SK-MEL-5 (cell line): ENCODE measurements around the gene TREML2. TPM values are rescaled to one million over a fixed set of nuclear protein-coding genes. Genes with fewer than 3 reads are reported as not detected.
"Not testable (repeated sequence)": the region's sequence is repeated elsewhere in the genome, so short reads cannot be mapped to it uniquely, and the experiment has no call there.

Experiments
- DNase-seq: peaks from one replicate; pipeline ENCODE4 v3.0.0-alpha.2; 2016; ENCODE audit warnings: low read depth, low spot score
- in situ Hi-C: cut with HindIII; loops from 2 replicates; pipeline ENCODE4 v1.10.0; 2016; ENCODE audit warnings: low sequenced_read_pairs, high pct_unique_total_duplicates, low pct_unique_long_range_greater_than_20kb
- total RNA-seq: library from RNA; depleted of rRNA; stranded (reverse); fragments of >200 nt; shearing (Covaris generic); gene quantifications from 2 replicates; pipeline ENCODE4 v1.2.3, GENCODE V29; 2014

Gene TREML2
- total RNA-seq, 1 experiment from 2014 or later = not detected

DNA sequence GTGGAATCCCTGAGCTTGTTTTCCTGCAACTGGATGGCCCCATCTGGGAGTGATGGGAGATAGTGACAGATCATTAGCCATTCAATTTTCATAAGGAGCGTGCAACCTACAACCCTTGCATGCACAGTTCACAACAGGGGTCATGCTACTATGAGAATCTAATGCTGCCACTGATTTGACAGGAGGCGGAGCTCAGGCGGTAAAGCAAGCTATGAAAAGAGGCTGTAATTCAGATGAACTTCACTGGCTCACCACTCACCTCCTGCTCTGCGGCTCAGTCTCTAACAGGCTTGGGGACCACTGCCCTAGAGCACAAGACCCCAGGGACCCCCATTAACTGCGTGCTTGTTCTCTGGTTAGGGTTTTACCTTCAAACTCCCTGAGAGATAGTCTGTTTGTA is 14.8 kb upstream of the TREML2 start:
- in situ Hi-C loops = no loop called here
- no peak for DNase-seq

DNA sequence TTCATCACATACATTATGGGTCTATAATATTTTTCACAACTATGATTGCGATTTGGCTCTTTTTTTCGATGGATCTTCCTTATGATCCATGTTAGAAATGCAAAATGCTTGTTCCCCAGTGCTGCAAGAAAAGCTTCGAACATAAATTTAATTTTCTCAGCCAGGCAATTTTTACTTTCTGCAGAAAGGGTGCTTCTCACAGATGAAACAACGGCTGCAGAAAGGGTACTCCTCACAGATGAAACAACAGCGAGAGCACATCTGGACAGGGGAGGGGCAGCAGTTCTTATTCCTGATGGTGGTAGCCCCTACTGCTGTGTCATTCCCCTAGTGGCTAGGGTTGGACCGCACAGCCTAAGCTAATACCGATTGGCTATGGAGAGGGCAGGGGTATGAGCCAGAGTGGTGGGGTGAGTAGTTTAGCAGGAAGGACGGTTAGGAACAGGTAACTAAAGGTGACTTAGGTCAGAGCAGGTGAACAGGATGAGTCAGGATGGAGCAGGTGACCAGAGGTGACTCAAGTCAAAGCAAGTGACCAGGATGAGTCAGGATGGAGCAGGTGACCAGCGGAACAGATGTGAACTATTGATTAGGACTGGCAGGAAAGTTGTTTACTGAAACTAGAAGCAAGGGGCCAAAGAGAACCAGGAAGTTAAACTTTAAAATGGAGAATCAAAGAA is 13.8 kb upstream of the TREML2 start:
- no peak for DNase-seq
- in situ Hi-C loops = no loop called here

DNA sequence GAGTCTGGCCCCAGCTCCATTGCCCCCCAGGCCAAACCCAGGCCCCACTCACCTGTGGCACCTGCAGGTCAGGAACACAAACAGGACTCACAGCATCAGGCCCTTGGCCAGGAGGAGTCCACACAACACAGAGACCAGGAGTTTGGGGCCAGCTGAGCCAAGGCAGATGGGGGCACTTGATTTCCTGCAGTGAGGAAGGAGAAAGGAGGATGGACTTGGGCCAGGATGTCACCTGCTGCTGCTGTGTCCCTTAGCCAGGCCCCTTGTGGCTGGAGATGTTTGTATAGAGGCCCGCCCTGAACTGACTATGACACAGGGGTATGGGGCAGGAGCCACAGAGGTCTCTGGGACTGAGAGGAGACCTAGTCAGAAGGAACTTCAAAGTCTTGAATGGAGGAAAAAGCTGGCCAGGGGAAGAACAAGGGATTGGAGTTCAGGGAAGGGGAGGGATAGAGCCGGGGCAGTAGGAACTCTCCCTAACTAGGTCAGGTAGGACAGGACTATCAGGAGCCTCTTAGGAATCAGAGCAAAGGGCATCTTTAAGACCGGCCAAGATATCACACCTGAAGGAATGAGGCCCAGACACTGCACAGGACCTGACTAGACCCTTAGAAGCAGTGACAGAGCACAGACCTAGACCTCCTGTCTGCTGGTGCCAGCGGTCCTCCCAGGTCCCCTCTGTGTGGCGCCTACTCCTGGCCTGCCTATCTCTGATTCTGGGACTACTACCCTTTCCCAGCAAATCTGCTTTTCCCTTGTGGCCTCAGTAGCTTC is 8.8 kb upstream of the TREML2 start:
- in situ Hi-C loops = no loop called here
- DNase-seq = no peak

DNA sequence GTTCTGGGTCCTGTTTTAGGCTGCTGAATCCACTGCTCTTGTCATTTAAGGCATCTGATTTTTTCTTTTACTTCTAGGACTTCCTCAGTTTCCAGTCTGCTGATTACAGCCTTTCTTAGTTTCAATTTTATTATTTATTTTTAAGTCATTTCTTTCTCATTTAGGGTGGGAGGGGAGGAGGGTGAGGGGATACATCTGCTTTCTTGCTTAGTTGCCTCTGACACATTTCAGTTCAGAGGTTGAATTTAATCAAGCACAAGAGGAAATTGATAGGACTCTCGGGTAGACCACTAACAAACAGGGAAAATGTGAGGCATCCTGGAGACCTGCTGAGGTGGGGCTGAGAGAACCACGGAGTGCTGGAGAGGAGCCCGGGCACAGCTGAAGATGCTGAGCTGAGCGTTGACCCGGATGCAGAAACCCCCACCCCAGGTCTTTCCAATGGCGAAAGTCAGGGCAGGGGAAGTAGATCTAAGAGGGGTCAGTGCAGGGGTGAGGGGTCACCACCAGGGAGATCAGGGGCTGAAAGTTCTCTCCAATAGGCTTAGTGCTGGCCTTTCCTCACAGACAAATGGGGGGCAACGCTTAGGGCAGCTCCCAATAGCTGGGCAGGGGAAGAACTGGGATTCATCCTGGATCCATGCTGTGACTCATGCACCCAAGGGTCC is 7.6 kb upstream of the TREML2 start:
- DNase-seq = no peak
- in situ Hi-C loops = no loop called here

DNA sequence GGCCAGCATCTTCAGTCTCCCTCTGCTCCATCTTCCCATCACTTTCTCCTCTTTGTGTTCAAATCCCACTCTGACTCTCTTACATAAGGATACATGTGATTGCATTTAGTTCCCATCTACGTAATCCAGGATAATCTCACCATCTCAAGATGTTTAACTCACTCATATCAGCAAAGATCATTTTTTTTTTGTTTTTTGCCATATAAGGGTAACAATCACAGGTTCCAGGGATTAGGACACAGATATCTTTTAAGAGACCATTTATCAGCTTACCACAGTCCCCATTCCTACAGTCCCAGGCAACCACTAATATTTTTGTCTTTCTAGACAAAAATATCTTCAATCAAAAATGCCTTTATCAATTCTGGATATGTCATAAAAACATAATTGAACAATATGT is 3.2 kb upstream of the TREML2 start:
- DNase-seq = no peak
- in situ Hi-C loops = no loop called here

DNA sequence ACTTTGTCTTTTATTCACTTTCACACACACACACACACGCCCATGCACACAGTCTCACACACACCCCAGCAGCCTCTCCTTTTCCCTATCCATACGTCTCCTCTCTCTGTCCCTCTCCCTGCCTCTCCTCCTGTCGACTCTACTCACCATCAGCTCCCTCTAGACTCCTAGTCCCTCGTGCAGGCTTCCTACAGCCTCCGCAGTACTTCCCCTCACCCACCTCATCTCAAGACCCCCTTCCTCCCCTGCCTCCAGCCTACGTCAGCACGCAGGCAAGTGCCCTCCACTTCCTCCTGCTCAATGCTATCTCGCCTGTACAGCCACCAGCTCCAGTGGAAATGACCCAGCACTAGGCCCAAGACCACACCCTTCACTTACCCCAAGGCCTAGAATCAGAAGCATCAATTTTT is 820 bp upstream of the TREML2 start:
- in situ Hi-C loops = no loop called here
- no peak for DNase-seq

DNA sequence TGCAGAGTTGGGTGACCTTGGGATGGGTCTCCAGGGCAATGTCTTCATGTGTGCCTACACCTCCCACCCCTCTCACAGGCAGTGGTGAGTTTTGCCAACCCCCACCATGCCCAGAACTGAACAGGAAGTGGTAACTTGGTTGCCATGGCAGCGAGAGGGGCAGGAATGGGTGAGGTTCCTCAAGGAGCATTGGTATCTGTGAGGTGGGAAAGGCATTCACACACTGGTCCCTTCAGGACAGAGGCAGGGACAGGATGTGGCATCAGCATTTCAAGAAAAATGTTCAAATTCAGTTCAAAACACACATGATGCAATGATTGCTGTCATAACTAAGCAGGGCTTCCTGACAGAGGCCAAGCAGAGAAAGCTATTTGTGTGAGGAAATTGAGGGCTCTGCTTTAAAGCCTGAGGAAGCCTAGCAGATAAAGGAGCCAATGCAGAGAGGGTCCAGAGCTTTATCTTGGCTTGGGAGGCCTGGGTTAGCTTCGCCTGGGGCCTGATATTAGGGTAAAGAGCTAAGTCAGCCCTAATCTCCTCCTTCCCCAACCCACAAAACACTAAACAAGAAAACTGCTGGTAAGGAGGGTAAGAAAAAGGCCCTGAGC is 551 bp downstream of the TREML2 start:
- no peak for DNase-seq
- in situ Hi-C loops = no loop called here

DNA sequence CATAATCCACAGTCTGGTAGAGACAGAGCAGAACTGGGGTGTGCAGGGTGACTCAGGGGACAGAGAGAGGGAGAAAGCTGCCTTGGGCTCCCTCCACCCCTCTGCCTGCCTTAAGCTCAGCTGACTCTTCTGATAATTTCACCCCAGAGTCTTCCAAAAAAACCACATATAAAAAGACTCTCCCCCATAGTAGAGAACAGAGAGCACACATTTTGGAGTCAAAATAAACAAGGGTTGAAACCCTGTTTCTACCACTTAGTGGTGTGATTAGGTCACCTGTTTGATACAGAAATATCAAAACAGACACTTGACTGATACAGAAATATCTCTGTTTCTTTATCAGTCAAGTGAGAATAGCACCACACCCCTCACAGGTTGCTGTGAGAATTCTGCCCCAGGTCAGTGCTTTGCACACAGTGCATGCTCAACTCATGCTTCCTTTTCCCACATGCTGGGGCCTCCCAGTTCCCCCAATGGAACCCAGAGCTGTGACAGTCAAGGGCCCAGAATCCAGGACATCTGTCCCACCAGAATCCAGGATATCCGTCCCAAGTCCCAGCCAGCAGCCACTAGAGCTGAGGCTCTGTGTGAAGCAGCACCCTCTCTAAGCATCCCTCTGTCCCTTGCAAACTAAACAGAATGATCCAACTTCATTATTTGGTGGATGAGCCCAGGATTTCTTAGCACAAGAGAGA is 1.2 kb downstream of the TREML2 start:
- in situ Hi-C loops = loop anchor here (25.0 kb wide), 1 partner anchor 112 kb away; no protein-coding TSS in a partner anchor
- DNase-seq = no peak

DNA sequence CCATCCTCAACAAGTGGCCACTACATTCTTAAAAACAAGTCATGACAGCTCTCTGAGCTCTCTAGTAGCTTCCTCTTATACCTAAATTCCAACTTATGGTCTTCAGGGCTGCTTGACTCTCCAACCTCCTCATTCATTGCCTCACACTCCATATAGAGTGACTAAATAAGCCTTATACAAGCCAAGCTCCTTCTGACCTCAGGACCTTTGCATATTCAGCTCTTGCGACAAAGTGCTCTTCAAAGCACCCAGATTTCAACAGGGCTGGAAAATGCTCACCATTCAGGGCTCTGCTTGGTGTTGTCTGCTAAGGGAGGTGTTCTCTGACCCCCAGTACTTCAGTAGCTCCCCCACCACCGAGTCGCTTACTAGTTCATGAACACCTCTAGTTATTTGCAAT is 3.7 kb downstream of the TREML2 start:
- in situ Hi-C loops = loop anchor here (25.0 kb wide), 1 partner anchor 110 kb away; no protein-coding TSS in a partner anchor
- DNase-seq = no peak

DNA sequence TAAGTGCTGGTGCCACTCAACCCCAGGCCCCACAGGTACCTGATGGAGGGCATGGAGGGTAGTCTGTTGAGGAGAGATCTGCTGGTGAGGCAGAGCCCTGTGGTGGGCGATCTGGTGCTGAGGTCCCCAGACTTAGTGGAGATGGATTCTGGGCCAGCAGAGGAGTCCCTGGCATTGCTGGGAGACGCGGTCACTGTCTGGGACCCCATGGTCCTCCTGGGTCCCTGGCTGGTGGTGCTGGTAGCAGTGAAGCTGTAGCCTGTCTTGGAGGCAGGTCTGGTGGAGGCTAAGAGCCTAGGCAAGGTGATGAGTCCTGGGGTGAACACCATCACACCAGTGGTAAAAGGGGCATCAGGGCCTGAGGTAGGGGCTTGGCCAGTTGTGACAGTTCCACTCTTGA is 6.6 kb downstream of the TREML2 start:
- DNase-seq = no peak
- in situ Hi-C loops = loop anchor here (25.0 kb wide), 1 partner anchor 107 kb away; no protein-coding TSS in a partner anchor

DNA sequence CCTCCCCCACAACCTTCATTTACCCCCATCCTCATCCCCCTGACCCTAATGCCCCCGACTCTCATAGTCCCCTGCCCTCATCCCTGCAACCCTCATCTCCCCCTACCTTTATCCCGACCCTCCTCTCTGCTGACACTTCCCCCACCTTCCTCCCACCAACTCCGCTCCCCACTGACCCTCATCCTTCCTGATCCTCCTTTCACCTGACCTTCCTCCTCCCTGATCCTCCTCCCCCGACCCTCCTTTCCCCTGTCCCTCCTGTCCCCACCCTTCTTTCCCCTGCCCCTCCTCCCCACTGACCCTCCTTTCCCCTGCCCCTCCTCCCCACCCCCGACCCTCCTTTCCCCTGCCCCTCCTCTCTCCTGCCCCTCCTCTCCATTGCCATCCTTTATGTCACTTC is 7.1 kb downstream of the TREML2 start:
- DNase-seq = no peak
- in situ Hi-C loops = loop anchor here (25.0 kb wide), 1 partner anchor 107 kb away; no protein-coding TSS in a partner anchor

DNA sequence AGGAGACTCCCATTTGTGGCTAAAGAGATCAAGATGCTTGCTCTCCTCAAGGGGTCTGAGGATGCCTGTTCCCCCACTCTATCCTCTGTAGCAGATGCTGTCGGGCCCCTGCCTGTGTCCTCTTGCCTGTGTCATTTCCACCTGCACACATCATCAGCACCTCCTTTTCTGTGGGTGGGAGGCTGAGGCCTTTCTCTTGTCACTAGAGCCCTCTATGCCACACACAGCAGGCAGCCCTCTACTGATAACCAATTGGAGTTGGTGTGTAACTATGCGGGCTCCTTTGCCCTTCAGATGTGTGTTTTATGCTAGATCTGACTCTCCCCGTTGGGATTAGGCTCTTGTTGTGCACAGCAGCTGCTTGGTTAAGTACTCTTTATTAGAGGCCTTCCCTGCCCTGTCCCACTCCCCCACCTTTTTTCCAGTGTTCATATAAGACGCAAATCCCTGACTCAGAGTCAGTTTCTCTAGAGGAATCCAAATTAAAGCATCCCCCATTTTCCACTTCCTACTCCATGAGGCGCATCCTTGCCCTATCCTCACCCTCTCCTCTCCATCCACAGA is 7.7 kb downstream of the TREML2 start:
- no peak for DNase-seq
- in situ Hi-C loops = loop anchor here (25.0 kb wide), 1 partner anchor 106 kb away; no protein-coding TSS in a partner anchor

DNA sequence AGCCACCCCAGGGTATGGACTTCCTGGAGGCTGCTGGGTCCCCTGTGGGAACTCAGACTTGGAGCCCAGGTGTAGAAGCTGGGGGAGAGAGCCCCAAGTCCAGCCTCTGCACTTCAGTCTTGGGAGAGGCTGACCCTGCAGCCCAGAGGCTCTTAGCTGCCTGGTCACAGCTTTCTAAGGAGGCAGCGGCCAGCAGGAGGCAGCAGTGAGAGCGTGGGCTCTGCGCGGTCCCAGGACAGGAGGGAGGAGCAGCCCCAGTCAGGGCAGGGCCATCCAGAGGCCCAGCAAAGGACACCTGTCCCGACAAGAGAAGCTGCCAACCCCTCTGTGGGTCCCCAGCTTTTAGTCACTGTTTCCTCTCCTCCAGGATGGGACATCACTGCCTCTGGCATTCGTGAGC is 9.4 kb downstream of the TREML2 start:
- in situ Hi-C loops = loop anchor here (25.0 kb wide), 1 partner anchor 104 kb away; no protein-coding TSS in a partner anchor
- DNase-seq = peak; percentile 64

DNA sequence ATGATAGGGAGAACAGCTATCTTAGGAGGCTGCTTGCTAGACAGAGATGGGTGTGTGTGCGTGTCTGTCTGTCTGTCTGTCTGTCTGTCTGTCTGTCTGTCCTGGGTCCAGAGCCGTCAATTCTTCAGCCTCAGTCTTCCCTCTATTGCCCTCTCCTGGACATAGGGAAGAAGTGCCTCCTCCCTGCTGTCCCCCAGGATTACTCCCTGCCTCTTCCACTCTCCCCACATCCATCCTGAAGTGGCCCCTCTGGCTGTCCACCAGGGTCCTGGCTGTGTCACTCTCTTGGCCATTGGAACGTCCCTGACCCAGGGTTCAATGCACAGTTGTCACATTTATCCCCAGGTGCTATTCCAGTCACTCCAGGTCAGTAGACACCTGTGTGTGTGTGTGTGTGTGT is 10.2 kb downstream of the TREML2 start:
- in situ Hi-C loops = loop anchor here (25.0 kb wide), 1 partner anchor 103 kb away; no protein-coding TSS in a partner anchor
- DNase-seq = no peak

DNA sequence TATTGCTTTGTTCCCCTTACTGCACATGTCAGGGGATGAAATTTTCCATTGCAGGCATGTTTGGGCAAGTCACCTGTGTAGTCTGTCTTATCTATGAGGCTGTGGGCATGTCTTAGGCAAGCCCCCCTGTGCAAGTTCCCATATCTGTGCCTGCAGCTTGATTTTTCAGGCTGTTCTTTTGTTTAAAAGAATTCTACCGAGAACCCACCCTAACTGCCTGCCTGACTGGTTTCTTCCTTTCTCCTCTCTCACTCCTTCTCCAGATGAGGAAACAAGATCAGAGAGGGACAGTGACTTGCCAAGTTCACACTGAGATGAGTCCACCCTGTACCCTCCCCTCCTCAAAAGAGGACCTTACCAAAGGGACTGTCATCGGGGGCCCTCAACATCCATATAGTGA is 11.0 kb downstream of the TREML2 start:
- no peak for DNase-seq
- in situ Hi-C loops = loop anchor here (25.0 kb wide), 1 partner anchor 103 kb away; no protein-coding TSS in a partner anchor

DNA sequence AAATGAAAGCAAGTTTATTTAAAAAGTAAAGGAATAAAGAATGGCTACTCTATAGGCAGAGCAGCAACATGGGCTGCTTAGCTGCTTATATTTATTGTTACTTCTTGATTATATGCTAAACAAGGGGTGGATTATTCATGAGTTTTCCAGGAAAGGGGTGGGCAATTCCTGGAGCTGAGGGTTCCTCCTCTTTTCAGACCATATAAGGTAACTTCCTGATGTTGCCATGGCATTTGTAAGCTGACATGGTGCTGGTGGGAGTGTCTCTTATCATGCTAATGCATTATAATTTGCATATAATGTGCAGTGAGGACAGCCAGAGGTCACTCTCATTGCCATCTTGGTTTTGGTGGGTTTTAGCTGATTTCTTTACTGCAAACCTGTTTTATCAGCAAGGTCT is 11.9 kb downstream of the TREML2 start:
- not testable (repeated sequence) for DNase-seq
- in situ Hi-C loops = loop anchor here (25.0 kb wide), 1 partner anchor 102 kb away; no protein-coding TSS in a partner anchor
